Measurements from ENCODE around the gene PHYHD1.

The PHYHD1 gene

DNA sequence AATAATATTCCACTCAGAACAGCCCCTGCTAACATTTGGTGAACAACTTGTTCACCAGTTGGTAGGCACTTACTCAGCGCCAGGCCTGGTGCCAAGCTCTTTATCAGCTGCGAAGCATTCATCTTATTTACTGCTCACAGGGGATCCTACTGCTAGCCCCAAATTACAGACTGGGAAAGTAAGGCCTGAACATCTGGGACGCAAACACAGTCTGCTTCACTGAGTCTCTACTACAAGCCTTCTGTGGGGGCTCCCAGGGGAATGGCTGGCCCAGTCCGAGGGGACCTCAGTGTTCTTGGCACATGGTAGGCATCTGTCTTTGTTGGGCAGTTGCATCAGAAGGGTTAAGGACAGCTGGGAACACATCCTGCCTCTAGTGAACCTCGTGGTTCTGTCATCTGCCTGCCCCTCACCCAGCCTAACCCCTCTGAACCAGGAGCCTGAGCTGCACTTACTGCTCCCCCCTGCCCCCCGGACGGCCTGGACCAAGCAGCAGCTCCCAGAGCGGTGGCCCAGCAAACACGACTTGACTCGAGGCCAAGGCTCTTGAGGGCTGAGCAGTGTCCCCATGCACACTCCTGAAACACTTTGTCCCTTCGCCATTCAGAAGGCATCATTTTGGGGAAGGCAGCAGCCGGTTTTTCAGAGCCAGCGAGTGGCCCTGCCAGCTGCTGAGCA, at the start of gene PHYHD1:
Gene PHYHD1 (plus strand): TSS at position 602 of the 678 bp plus-strand sequence. CDS start 1,342 bp downstream, outside the sequence.
- DNase-seq = no peak

DNA sequence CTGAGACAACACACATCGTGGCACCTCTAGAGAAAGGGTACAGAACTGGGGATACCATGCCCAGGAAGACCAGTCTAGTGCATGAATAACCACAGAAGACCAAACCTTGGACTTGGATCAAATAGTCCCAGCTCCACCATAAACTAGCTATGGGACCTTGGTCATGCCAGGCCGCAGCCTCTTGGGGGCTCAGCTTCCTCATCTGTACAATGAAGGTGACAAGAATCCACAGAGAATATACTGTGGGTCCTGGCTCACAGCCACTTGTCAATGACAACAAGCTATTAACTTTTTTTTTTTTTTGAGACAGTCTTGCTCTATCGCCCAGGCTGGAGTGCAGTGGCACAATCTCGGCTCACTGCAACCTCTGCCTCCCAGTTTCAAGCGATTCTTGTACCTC, 42.9 kb upstream of the PHYHD1 start:
- no peak for DNase-seq

- peak; percentile 99 for DNase-seq
Observed at GRCh38 chr9:128881884-128882676, 38.7 kb upstream of the PHYHD1 start, which contains the start of the genes KYAT1 and LRRC8A. Gene KYAT1, minus strand, starts transcription at chr9:128881950. Its CDS starts 36,545 bp downstream, at chr9:128845405. Gene LRRC8A, plus strand, starts transcription at chr9:128882133. Its CDS starts 25,032 bp downstream, at chr9:128907165.

DNA sequence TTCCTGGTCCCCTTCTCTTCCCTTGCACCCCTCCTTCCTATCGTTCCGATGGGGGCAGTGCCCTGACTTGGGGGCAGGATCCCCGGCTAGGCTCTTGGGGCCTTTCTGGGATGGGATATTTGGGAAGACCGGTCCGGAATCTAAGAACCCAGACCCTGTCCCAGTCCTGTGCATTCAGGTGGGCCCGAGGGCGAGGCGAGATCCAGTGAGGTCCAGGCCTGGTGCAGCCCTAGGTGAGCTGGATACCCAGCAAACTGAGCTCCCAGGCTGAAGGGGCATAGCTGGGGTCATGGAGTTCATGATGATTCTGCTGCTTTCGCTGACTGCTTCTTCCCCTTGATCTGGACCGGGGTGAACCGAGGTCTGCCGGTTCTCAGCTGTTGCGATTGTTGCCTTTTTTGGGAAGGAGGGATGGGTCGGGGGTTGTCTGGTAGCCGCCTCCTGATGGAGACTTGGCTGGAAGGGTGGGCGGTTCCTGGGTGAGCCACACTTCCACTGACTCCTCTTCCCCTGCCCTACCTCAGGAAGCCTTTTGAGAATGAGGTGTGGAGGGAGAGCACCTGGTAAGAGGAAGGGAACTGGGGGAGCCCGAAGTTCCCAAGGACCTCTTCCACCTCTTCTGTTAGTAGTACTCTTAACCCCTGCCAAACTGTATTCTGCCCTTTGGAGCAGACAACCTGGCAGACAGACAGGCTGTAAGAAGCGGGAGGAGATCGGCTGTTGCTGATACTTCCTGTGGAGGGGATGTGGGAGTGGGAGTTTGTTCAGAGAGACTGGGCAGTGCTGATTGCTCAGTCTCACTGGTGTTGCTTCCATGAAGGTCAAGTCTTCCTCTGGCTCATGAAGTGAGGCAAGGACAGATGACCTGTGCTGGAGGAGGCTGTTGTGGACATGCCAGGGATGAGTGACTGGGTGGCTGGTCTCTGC, 37.8 kb upstream of the PHYHD1 start:
- peak; percentile 51 to 67 (median 52) for DNase-seq

- no peak for DNase-seq
Observed at GRCh38 chr9:128884164-128884563, 36.6 kb upstream of the PHYHD1 start.

DNA sequence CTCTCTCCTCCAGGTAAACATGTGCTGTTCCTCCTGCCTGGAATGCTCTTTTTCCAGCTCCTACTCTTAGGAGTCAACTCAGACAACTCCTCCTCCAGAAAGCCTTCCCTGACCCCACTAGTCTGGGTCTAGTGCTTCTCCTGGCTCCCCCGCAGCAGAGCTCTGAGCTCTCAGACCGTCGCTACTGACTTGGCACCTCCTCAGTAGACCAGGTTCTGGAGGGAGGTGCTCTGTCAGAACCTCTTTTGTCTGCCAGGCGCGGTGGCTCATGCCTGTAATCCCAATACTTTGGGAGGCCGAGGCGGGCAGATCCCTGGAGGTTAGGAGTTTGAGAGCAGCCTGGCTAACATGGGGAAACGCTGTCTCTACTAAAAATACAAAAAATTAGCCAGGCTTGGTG, 35.4 kb upstream of the PHYHD1 start:
- no peak for DNase-seq

GRCh38 chr9:128885798-128886197, 35.0 kb upstream of the PHYHD1 start:
- DNase-seq = no peak

DNA sequence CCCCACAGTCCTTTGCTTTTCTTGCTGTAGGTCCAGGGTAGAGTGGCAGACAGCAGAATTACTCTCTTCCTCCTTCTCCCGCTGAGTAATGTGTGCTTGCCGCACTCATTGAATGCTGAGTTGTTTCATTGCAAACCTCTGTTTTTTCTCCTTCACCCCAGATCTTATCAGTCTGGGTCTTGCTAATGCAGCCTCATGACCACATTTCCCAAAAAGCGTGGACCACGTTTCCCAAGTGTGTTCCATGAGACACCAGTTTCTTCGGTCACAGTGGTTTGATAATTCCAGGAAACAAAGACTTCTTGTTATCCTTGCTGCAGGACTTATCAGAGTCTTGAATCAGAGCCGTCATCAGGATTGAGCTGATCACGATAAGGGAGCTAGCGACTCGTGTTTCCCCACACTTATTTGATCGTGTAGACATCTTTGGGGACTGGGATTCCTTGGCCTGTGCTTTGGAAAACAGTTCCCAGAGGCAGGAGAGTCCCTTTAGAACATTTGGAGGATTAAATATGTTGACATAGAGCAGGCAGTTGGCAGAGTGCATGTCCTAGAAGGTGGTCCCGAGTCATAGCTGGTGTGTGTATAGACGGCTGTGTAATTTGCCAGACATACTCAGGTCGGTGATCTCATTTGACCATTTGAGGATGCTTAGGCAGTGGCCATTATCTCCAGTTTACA, 34.4 kb upstream of the PHYHD1 start:
- DNase-seq = no peak

GRCh38 chr9:128887049-128887448, 33.7 kb upstream of the PHYHD1 start:
- DNase-seq = no peak

- no peak for DNase-seq
Observed at GRCh38 chr9:128887914-128888350, 32.9 kb upstream of the PHYHD1 start.

DNA sequence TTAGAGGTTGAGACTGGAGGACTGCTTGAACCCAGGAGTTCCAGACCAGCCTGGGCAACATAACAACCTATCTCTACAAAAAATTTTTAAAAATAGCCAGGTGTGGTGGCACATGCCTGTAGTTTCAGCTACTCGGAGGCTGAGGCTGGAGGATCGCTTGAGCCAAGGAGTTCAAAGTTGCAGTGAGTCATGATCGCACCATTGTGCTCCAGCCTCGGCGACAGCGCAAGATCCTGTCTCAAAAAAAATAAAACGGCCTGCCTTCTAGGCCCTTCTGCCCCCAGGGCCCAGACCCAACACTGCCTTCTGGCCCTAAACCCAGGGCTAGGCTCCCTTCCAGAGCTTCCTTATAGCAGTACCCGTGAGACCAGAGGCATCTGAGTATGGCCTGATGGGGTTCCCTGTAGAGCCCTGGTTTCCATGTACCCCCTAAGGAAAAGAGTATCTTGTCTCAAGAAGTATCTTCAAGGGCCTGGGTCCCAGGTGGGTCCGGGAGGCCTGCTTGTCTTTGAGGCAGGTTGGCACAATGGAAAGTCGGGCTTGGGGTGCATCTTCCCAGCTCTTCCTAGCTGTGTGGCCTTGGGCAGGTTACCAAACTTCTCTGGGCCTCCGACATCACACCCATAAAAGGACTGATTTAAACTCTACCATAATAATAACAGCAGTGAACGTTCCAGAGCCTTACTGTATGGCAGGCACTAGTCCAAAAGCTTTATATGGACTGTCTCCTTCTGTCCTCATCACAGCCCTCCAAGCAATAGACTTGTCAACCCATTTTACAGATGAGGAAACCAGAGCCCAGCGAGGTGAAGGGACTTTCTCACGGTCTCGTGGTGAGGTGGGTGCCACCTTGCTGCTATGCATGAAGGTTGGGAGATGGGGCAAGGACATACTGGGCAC, 29.2 kb upstream of the PHYHD1 start:
- DNase-seq = no peak

DNA sequence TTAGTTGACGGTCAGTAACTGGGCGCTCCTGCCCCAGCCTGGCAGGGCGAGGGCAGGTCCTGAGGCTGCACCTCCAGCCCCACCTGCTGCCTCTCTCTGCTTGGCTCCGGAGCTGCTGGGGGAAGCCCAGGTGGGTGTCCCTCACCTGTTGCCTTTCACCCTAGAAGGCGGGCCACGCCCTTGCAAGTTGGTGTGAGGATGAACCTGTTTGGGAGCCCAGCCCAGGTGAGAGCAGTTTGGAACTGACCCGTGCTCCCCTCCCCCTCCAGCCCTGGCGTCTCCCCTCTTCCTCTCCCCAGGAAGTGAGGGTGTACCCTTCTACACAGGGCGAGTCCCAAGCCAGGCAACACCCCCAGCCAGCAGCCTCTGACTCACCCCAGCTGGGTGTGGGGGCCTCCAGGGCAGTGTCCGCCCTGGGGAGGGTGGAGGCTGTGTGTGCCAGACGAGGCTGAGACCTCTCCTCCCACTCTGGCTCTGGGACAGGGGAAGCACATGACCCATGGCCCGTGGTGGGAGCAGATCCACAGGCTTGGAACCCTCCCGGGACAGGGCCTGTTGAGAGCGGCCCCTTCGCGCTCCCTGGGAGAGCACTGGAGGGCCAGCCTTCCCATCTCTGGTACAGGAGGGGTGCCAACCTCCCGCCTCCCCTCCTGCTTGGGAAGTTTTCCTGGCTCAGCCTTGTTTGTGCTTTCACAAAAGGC, 28.4 kb upstream of the PHYHD1 start:
- DNase-seq = peak; percentile 38 to 67 (median 46)

- no peak for DNase-seq
Observed at GRCh38 chr9:128893354-128893753, 27.4 kb upstream of the PHYHD1 start.

DNA sequence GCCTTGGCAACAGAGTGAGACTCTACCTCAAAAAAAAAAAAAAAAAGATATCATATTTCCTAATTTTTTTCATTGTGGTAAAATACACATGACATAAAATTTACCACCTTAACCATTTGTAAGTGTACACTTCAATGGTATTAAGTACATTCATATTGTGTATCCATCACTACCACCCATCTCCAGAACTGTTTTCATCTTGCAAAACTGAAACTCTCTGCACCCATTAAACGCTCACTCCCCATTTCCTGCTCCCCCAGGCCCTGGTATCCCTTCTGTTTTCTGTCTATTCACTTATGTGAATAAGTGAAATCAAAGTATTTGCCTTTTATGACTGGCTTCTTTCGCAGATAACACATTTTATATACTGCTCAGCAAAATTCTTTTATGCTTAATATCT, 26.0 kb upstream of the PHYHD1 start:
- DNase-seq = no peak

- no peak for DNase-seq
Observed at GRCh38 chr9:128895556-128895955, 25.2 kb upstream of the PHYHD1 start.

GRCh38 chr9:128898382-128898781, 22.4 kb upstream of the PHYHD1 start:
- no peak for DNase-seq

DNA sequence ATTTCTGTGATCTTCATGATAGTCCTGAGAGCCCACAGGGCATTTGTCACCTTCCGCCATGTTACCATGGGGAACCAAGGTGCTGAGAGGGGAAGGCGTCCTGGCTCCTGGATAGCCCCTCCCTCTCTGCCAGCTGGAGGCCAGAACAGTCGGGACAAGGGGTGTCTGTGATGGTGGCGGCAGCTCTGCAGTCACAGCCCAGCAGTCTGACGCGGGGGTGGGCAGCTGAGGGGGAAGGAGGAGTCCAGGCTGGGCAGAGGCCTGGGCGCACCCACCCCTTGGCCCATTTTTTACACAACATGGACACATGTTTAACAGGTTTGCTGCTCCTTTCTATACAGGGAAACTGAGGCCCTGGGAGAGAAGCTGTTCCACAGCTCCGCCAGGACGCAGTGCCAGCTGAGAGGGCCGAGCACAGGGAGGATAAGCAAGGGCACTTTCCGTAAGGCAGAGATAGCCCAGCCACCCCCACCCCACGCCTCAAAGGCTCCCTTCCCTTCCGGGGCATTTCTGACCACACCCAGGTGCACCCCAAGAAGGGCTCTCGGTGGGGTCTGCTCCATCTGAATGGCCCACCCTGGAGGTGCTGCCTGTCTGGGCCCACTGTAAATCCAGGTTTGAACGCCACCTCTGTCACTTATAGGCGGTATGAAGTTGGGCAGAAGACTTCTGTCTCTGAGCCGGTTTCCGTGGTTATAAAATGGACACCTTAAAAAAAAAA, 21.8 kb upstream of the PHYHD1 start:
- DNase-seq = no peak

DNA sequence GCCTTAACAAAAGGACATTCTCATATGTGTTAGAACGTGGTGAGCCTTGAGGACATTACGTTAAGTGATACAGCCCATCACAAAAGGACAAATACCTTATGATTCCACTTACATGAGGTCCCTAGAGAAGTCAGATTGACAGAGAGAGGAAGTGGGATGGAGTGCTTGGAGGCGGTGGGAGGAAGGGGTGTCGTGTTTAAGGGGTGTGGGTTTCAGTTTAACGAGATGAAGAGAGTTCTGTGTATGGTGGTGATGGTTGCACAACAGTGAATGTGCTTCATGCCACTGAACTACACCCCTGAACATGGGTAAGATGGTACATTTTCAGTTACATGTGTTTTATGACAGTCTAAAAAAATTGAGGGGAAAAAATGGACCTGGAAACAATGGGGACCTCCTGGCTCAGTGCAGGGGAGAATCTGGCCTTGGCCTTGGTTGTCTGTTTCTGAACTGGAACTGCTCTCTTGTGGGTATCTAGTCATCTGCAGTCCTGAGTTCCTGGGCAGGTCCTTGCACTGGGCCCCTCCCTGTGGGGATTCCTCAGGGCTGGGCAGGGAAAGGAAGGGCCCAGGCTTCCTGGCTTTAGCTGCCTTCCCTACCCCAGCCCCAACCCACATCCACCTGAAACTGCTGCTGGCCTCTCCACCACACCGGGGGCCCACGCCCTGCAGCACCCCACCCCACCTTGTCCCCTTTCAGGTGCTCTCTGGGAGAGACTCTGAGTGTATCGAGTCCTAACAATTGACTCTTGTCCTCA, 21.0 kb upstream of the PHYHD1 start:
- peak in 1 of 3 donors; percentile 57 for DNase-seq

DNA sequence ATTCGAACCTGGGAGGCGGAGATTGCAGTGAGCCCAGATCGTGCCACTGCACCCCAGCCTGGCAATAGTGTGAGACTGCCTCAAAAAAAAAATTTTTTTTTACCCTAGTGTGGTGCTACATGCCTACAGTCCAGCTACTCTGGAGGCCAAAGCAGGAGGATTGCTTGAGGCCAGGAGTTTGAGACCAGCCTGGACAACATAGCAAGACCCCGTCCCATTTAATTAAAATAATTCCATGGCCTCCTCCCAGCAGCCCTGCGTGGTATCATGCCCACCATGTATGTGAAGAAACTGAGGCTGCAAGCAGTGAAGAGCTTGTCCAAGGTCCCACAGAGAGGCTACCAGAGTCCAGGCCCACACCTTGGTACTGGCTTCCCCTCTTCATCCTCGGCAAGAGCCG, 19.4 kb upstream of the PHYHD1 start:
- no peak for DNase-seq
